ENCODE data around the gene ZNF532.

ZNF532 gene

GRCh38 chr18:58934933-58935577 is 70.4 kb downstream of the ZNF532 start:
- Histone ChIP-seq H3K4me1 (ENCODE audit: control insufficient read depth, insufficient read depth, low read length) (no peaks in the 10 kb centered on the region), H3K27me3 (ENCODE audit: control insufficient read depth, insufficient read depth, low read length) (no peaks in the 10 kb centered on the region), H3K9me3 (ENCODE audit: control insufficient read depth, insufficient read depth, low read length) (no peaks in the 10 kb centered on the region), H3K4me3 (ENCODE audit: low read length) (no peak overlapping the region), H3K27ac (ENCODE audit: low read length) (no peak overlapping the region), H3K36me3 (ENCODE audit: control insufficient read depth, insufficient read depth, low read length) (peaks cover 8% of the 10 kb centered on the region; the same call in 1 of the 2 replicates)
- WGBS (ENCODE audit: insufficient coverage, insufficient read length): 100% methylated on average over 1 of the region's 3 CpGs
- DNase-seq (ENCODE audit: low read depth, low spot score): no peak

- H3K27ac ChIP-seq (ENCODE audit: low read length): no peak overlapping the region
- H3K9me3 ChIP-seq (ENCODE audit: control insufficient read depth, insufficient read depth, low read length): no peaks in the 10 kb centered on the region
- H3K27me3 ChIP-seq (ENCODE audit: control insufficient read depth, insufficient read depth, low read length): no peaks in the 10 kb centered on the region
- WGBS (ENCODE audit: insufficient coverage, insufficient read length): no CpG with 5 or more reads among the region's 3 CpGs
- no peak for DNase-seq (ENCODE audit: low read depth, low spot score)
- no peak overlapping the region for H3K4me3 ChIP-seq (ENCODE audit: low read length)
- H3K4me1 ChIP-seq (ENCODE audit: control insufficient read depth, insufficient read depth, low read length): no peaks in the 10 kb centered on the region
- peaks cover 11% of the 10 kb centered on the region; the same call in 1 of the 2 replicates for H3K36me3 ChIP-seq (ENCODE audit: control insufficient read depth, insufficient read depth, low read length)
Observed at GRCh38 chr18:58937071-58937886, 72.6 kb downstream of the ZNF532 start.

GRCh38 chr18:58937887-58938267 is 73.2 kb downstream of the ZNF532 start:
- H3K27ac ChIP-seq (ENCODE audit: low read length): no peak overlapping the region
- no peak overlapping the region for H3K4me3 ChIP-seq (ENCODE audit: low read length)
- DNase-seq (ENCODE audit: low read depth, low spot score): no peak
- peaks cover 11% of the 10 kb centered on the region; the same call in 1 of the 2 replicates for H3K36me3 ChIP-seq (ENCODE audit: control insufficient read depth, insufficient read depth, low read length)
- no CpG with 5 or more reads among the region's 3 CpGs for WGBS (ENCODE audit: insufficient coverage, insufficient read length)
- no peaks in the 10 kb centered on the region for H3K9me3 ChIP-seq (ENCODE audit: control insufficient read depth, insufficient read depth, low read length)
- H3K27me3 ChIP-seq (ENCODE audit: control insufficient read depth, insufficient read depth, low read length): no peaks in the 10 kb centered on the region
- H3K4me1 ChIP-seq (ENCODE audit: control insufficient read depth, insufficient read depth, low read length): no peaks in the 10 kb centered on the region

GRCh38 chr18:58941426-58942099 is 76.9 kb downstream of the ZNF532 start:
- DNase-seq (ENCODE audit: low read depth, low spot score): no peak
- no peaks in the 10 kb centered on the region for H3K27me3 ChIP-seq (ENCODE audit: control insufficient read depth, insufficient read depth, low read length)
- WGBS (ENCODE audit: insufficient coverage, insufficient read length): no CpG with 5 or more reads among the region's 8 CpGs

GRCh38 chr18:58943896-58944295 is 79.2 kb downstream of the ZNF532 start:
- H3K27ac ChIP-seq (ENCODE audit: low read length): no peak overlapping the region
- no peaks in the 10 kb centered on the region for H3K27me3 ChIP-seq (ENCODE audit: control insufficient read depth, insufficient read depth, low read length)
- H3K4me1 ChIP-seq (ENCODE audit: control insufficient read depth, insufficient read depth, low read length): no peaks in the 10 kb centered on the region
- peaks cover 21% of the 10 kb centered on the region; the same call in 1 of the 2 replicates for H3K36me3 ChIP-seq (ENCODE audit: control insufficient read depth, insufficient read depth, low read length)
- H3K9me3 ChIP-seq (ENCODE audit: control insufficient read depth, insufficient read depth, low read length): no peaks in the 10 kb centered on the region
- no CpG with 5 or more reads among the region's 3 CpGs for WGBS (ENCODE audit: insufficient coverage, insufficient read length)
- DNase-seq (ENCODE audit: low read depth, low spot score): no peak
- no peak overlapping the region for H3K4me3 ChIP-seq (ENCODE audit: low read length)

More at GRCh38 chr18:58941426-58942099, 76.9 kb downstream of the ZNF532 start:
- Histone ChIP-seq H3K27ac (ENCODE audit: low read length) (no peak overlapping the region), H3K4me1 (ENCODE audit: control insufficient read depth, insufficient read depth, low read length) (no peaks in the 10 kb centered on the region), H3K4me3 (ENCODE audit: low read length) (no peak overlapping the region), H3K9me3 (ENCODE audit: control insufficient read depth, insufficient read depth, low read length) (no peaks in the 10 kb centered on the region), H3K36me3 (ENCODE audit: control insufficient read depth, insufficient read depth, low read length) (peaks cover 13% of the 10 kb centered on the region; the same call in 1 of the 2 replicates)

GRCh38 chr18:58947136-58947732 is 82.6 kb downstream of the ZNF532 start:
- Histone ChIP-seq H3K27me3 (ENCODE audit: control insufficient read depth, insufficient read depth, low read length) (no peaks in the 10 kb centered on the region), H3K4me3 (ENCODE audit: low read length) (no peak overlapping the region), H3K9me3 (ENCODE audit: control insufficient read depth, insufficient read depth, low read length) (no peaks in the 10 kb centered on the region), H3K27ac (ENCODE audit: low read length) (no peak overlapping the region), H3K36me3 (ENCODE audit: control insufficient read depth, insufficient read depth, low read length) (peaks cover 16% of the 10 kb centered on the region; the same call in 1 of the 2 replicates), H3K4me1 (ENCODE audit: control insufficient read depth, insufficient read depth, low read length) (no peaks in the 10 kb centered on the region)
- WGBS (ENCODE audit: insufficient coverage, insufficient read length): no CpG with 5 or more reads among the region's 7 CpGs
- DNase-seq (ENCODE audit: low read depth, low spot score): no peak

- no peak for DNase-seq (ENCODE audit: low read depth, low spot score)
- Histone ChIP-seq H3K9me3 (ENCODE audit: control insufficient read depth, insufficient read depth, low read length) (no peaks in the 10 kb centered on the region), H3K36me3 (ENCODE audit: control insufficient read depth, insufficient read depth, low read length) (peaks cover 21% of the 10 kb centered on the region; the same call in 1 of the 2 replicates), H3K27me3 (ENCODE audit: control insufficient read depth, insufficient read depth, low read length) (no peaks in the 10 kb centered on the region; the same call in 1 of the 2 replicates), H3K4me1 (ENCODE audit: control insufficient read depth, insufficient read depth, low read length) (no peaks in the 10 kb centered on the region), H3K4me3 (ENCODE audit: low read length) (no peak overlapping the region), H3K27ac (ENCODE audit: low read length) (no peak overlapping the region)
- no CpG with 5 or more reads among the region's 1 CpG for WGBS (ENCODE audit: insufficient coverage, insufficient read length)
Observed at GRCh38 chr18:58949031-58949430, 84.4 kb downstream of the ZNF532 start.

GRCh38 chr18:58951986-58952702 is 87.5 kb downstream of the ZNF532 start:
- no CpG with 5 or more reads among the region's 4 CpGs for WGBS (ENCODE audit: insufficient coverage, insufficient read length)
- no peaks in the 10 kb centered on the region for H3K4me1 ChIP-seq (ENCODE audit: control insufficient read depth, insufficient read depth, low read length)
- peaks cover 21% of the 10 kb centered on the region; the same call in 1 of the 2 replicates for H3K36me3 ChIP-seq (ENCODE audit: control insufficient read depth, insufficient read depth, low read length)
- H3K27me3 ChIP-seq (ENCODE audit: control insufficient read depth, insufficient read depth, low read length): no peaks in the 10 kb centered on the region; the same call in 1 of the 2 replicates
- H3K9me3 ChIP-seq (ENCODE audit: control insufficient read depth, insufficient read depth, low read length): no peaks in the 10 kb centered on the region
- no peak overlapping the region for H3K4me3 ChIP-seq (ENCODE audit: low read length)
- DNase-seq (ENCODE audit: low read depth, low spot score): no peak
- H3K27ac ChIP-seq (ENCODE audit: low read length): no peak overlapping the region

GRCh38 chr18:58952858-58953257 is 88.2 kb downstream of the ZNF532 start:
- H3K27ac ChIP-seq (ENCODE audit: low read length): no peak overlapping the region
- no peak for DNase-seq (ENCODE audit: low read depth, low spot score)
- no peaks in the 10 kb centered on the region for H3K4me1 ChIP-seq (ENCODE audit: control insufficient read depth, insufficient read depth, low read length)
- peaks cover 19% of the 10 kb centered on the region; the same call in 1 of the 2 replicates for H3K36me3 ChIP-seq (ENCODE audit: control insufficient read depth, insufficient read depth, low read length)
- H3K9me3 ChIP-seq (ENCODE audit: control insufficient read depth, insufficient read depth, low read length): no peaks in the 10 kb centered on the region
- WGBS (ENCODE audit: insufficient coverage, insufficient read length): no CpG with 5 or more reads among the region's 3 CpGs
- H3K4me3 ChIP-seq (ENCODE audit: low read length): no peak overlapping the region
- no peaks in the 10 kb centered on the region; the same call in 1 of the 2 replicates for H3K27me3 ChIP-seq (ENCODE audit: control insufficient read depth, insufficient read depth, low read length)
